ENCODE data around the gene DCLRE1B.

DNA sequence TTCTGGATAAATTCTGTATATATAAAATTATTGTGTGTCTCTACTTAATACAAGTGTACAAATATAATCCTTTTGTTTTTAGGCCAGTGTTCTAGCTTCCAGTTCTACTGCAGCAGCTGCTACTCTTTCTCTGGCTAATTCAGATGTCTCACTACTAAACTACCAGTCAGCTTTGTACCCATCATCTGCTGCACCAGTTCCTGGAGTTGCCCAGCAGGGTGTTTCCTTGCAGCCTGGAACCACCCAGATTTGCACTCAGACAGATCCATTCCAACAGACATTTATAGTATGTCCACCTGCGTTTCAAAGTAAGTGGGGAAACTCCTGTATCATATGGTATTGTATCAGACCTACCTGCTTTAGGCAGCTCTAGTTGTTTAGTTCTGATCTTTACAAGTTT, 52.9 kb downstream of the DCLRE1B start:
- TF ChIP-seq, protein P1, sequence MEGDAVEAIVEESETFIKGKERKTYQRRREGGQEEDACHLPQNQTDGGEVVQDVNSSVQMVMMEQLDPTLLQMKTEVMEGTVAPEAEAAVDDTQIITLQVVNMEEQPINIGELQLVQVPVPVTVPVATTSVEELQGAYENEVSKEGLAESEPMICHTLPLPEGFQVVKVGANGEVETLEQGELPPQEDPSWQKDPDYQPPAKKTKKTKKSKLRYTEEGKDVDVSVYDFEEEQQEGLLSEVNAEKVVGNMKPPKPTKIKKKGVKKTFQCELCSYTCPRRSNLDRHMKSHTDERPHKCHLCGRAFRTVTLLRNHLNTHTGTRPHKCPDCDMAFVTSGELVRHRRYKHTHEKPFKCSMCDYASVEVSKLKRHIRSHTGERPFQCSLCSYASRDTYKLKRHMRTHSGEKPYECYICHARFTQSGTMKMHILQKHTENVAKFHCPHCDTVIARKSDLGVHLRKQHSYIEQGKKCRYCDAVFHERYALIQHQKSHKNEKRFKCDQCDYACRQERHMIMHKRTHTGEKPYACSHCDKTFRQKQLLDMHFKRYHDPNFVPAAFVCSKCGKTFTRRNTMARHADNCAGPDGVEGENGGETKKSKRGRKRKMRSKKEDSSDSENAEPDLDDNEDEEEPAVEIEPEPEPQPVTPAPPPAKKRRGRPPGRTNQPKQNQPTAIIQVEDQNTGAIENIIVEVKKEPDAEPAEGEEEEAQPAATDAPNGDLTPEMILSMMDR (IDR thresholded peaks at IDR 0.05; ENCODE audit: low read depth, low read length), result no peak
- no peak for TF ChIP-seq EZH2phosphoT487 (IDR thresholded peaks at IDR 0.05; ENCODE audit: low read depth)
